ENCODE data around the gene SRSF12.
"Not testable (repeated sequence)": the region's sequence is repeated elsewhere in the genome, so short reads cannot be mapped to it uniquely, and the experiment has no call there.

SRSF12 gene

DNA sequence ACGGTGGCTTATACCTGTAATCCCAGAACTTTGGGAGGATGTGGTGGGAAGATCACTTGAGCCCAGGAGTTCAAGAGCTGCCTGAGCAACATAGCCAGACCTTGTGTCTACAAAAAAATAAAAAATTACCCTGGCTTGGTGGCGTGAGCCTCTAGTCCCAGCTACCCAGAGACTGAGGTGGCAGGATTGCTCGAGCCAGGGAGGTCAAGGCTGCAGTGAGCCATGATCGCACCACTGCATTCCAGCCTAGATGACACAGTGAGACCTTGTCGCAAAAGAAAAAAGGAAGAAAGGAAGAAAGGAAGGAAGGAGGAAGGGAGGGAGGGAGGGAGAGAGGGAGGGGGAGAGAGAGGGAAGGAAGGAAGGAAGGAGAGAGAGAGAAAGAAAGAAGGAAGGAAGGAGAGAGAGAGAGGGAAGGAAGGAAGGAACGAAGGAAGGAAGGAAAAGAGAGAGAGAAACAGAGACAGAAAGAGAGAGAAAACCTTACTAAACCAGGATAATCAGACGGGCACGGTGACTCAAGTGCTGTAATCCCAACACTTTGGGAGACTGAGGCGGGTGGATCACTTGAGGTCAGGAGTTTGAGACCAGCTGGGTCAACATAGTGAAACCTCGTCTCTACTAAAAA lies 48.2 kb downstream of the SRSF12 start:
- DNase-seq = no peak

DNA sequence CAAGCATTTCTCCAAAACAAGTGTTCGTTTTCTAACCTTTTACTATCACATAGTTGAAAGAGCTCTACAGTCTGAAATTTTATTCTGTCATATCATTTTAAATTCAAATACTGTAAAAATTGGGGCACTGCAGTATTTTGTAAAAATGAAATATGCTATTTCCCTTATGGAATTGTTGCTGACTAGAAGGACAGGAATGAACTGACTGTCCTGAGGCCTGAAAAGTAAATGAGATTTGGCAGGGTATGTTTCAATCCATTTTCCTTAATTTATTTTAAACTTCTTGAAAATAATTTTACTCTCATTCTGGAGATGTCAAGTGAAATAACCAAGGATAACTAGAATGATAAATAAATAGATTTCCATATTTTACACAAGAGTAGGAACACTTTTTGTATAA lies 49.2 kb downstream of the SRSF12 start:
- no peak for DNase-seq

DNA sequence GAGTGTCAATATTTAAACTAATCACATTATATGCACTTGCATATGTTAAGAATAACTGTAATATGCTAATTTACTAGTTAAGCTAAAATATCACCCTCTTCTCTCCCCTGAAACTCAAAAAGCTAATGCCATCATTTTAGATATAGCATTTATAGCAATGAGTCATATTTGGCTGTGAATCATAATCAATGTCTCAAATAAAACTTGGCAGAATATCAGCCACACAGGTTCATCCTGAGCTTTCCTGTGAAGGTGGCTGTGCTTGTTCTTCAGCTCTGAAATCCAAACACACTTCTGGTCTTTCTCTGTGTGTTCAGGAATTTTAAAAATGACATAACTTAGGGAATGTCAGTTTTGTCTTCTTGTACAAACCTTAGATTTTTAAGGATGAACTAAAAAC lies 50.1 kb downstream of the SRSF12 start:
- DNase-seq = no peak

DNA sequence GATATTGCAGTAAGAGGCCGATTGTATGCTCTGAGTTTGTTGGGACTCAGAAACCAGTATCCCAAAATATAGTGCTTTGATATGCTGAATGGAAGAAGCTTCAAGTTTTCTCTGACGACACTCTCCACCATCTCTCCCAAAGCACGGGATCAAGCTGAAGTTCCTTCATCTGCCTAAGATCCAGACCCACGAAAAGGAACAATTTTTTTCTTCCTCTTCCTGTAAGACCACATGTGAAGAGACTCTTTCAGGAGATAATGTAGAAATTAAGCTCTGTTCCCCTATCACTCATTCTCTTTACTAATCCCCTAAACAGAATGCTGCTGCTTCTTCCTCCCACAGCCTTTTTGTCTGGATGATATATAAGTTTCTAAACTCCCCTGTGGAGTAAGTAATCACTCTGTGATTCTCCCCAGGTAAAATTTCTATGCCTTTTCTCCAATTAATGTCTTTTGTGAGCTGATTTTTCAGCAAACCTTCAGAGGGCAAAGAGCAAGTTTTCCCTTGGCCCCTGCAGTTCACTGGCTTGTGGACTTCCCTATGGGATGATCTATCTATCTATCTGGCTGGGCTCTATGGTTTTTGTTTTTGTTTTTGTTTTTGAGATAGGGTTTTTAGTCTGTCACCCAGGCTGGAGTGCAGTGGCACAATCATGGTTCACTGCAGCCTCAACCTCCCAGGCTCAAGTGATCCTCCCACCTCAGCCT lies 50.8 kb downstream of the SRSF12 start:
- no peak for DNase-seq

DNA sequence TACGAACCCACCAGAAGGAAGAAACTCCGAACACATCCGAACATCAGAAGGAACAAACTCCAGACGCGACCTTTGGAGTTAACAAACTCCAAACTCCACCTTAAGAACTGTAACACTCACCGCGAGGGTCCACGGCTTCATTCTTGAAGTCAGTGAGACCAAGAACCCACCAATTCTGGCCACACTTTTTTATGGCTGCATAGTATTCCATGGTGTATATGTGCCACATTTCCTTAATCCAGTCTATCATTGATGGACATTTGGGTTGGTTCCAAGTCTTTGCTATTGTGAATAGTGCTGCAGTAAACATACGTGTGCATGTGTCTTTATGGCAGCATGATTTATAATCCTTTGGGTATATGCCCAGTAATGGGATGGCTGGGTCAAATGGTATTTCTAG lies 51.8 kb downstream of the SRSF12 start:
- DNase-seq = not testable (repeated sequence)

DNA sequence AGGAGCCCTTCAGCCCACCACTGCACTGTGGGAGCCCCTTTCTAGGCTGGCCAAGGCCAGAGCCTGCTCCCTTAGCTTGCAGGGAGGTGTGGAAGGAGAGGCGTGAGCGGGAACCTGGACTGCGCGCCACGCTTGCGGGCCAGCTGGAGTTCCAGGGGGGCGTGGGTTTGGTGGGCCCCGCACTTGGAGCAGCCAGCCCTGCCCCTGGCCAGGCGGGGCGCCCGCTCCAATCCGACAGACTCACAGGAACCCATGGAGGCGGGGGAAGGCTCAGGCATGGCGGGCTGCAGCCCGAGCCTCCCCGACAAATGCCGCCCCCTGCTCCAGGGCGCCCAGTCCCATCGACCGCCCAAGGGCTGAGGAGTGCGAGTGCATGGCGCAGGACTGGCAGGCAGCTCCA lies 52.9 kb downstream of the SRSF12 start:
- not testable (repeated sequence) for DNase-seq

DNA sequence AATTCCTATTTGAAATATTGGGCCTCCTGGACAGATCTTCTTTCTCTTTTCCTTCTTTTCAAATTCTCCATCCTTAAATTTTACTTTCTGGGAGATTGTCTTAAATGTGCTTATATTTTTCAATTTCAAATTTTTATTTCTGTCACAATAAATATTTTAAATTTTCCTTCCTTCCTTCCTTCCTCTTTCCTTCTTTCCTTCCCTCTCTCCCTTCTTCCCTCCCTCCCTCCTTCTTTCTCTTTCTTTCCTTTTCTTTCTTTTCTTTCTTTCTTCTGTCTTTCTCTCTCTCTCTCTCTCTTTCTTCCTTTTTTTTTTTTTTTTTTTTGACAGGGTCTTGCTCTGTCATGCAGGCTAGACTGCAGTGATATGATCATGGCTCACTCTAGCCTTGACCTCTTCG lies 54.0 kb downstream of the SRSF12 start:
- no peak for DNase-seq

DNA sequence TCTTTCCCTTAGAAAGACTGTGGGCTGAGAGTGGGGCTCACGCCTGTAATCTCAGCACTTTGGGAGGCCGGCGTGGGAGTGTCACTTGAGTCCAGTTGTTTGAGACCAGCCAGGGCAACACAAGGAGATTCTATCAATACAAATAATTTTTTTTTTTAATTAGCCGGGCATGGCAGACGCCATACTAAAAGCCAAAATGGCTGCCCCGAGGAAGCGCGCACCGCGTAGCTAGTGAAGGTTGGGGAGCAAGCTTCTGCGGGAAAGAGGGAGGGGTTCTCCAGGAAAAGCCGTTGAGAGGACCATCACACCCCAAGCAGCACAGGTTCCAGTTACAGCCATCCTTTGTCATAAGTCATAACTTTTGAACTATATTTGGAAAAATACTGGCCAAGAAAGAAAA lies 58.6 kb downstream of the SRSF12 start:
- DNase-seq = no peak

DNA sequence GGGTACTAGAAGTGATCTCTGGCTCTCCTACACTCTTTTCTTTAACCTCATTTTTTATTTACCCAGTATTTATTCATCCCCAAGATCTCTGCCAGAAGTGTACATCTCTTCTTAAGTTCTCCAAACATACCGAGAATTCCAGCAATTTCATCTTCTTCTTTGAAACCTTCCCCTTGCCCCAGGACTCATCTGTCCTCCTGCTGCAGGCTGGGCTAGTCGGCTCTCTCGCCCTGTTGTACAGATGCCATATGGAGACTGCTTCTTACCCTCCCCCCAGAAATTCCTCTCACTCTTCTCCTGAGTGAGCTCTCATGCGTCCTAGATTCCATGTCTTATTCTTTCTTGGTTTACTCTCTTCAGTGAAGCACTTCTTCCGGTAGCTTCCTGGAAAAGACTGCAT lies 59.2 kb downstream of the SRSF12 start:
- DNase-seq = no peak

DNA sequence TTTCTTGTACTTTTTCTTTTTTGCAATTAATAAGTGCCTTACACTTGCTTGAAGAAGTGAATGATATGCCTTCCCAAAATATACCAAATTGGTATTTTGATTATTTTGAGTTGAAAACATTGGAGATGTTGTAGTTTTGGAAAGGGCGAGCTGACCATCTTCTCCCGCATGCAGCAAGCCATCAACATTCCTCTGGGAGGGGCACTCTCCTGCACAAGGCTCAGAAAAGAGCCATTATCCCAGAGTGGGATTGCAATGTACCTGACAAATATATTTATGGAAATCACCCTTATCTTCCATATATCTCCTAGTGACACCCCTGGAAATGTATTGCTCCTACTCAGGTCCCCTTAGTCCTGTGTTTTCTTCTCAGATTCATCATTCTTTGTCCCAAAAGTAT lies 60.1 kb downstream of the SRSF12 start:
- no peak for DNase-seq

DNA sequence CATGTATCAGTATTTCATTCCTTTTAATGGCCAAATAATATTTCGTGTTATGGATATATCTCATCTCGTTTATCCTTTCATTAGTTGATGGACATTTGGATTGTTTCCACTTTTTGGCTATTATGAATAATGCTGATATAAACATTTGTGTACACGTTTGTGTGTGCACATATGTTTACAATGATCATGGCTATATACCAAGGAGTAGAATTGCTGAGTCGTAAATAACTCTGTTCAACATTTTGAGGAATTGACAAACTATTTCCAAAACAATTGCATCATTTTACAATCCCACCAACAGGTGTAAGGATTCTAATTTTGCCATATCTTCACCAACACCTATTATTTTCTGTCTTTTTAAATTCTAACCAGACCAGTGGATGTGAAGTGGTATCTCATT lies 63.7 kb downstream of the SRSF12 start:
- no peak for DNase-seq

DNA sequence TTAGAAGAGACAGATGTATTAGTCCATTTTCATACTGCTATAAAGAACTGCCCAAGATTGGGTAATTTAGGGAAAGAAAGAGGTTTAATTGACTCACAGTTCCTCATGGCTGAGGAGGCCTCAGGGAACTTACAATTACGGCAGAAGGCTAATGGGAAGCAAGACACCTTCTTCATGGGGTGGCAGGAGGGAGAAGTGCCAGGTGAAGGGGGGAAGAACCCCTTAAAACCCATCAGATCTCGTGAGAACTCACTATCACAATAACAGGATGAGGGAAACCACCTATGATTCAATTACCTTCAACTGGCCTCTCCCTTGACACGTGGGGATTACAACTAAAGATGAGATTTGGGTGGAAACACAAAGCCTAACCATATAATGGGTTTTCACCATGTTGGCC lies 66.2 kb downstream of the SRSF12 start:
- no peak for DNase-seq

DNA sequence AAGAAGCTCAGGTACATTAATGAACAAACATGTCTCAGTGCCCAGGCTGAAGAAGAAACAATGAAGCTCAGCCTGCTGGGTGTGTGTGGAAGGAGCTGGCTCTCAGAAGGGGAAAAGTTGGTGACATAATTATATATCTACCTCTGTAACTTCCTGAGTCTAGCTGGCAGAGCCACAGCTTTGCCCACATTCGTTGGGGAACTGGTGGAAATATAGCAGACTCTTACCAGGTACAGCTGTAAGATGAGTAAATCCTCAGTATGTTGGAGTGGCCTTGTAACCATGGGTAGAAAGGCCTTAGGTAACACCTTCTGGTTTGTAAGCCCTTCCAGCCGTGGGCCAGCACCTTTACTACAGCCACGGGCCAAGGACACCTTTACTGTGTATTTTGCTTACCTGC lies 67.2 kb downstream of the SRSF12 start:
- no peak for DNase-seq

DNA sequence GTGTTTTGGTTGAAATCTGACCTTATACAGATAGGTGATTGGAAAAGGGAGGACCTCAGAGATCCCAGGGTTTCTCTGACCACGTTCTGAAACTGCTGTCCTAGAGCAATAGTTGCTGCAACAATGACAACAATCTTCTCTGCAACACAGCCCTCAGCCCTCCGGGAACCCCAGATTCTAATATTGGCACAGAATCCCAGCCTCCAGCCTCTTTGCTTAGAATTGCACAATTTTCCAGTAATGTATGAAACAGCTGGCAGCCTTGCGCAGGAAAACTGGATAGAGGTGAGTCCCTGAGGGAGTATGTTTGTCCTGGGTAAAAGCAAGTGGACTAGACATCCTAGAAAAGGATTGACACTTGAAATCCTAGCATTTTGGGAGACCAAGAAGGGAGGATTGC lies 67.7 kb downstream of the SRSF12 start:
- no peak for DNase-seq

DNA sequence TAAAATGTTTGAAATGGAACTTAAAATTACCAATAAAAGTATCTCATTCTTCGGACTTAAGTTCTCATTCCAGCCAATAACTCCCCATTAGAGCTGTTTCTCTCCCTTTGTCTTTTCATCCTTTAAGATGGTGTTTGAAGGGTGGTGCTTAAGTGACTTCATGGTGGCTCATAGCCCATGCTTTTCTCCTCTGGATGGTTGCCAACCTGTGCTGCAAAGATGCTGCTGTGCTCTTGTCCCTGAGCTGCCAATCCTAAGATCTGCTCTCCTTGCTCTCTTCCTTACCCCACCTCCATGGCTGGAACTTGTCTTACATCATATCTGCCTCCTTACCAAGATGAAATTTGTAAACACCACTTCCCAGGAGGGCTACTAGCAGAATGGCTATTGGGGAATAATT lies 68.9 kb downstream of the SRSF12 start:
- DNase-seq = no peak

DNA sequence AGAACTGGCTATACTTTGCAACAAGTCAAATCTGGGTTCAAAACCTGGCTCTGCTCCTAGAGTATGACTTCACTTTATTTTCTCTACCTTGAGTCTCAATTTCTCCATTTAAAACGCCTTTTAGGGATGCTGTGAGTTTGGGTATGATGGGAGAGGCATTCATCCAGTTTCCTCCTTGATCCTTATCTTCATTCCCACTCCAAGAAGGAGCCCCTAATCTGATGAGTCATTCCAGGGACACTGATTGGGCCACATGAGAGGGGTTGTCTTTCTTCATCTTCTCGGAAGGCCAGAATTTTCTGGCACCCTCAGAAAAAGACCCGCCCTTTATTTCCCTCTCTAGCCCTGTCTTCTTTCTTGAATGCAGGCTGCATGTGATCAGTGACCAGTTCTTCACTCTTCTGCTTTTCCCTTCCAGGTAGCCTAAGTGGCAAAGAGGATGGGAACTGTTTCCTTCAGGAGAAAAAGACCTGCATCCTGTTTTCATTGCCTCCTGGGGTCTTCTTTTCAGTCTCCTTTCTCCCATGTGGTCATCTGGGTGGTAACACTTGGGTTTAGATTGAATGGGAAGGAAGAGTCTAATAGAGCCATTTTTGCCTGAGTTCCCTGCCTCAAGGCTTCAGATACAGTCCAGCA lies 69.5 kb downstream of the SRSF12 start:
- no peak for DNase-seq

DNA sequence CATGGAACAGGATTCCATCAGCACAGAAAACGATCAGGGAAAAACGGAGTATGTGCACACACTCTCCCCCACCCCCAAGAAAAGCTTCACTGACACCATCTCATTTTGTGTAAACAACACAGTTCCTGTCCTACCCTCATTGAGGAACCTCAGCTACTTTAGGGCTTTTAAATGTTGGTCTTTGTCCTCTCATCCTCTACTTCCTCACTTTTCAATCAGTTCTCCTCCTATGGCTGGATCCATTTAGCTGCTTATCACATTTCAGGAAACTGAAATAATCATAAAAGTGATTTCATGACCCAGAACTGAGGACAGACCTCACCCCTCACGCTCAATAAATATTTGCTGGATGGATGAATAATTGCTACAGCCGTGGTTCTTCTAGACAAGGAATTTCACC lies 70.4 kb downstream of the SRSF12 start:
- DNase-seq = no peak
